Measurements from ENCODE around the gene MASP1.

- TF ChIP-seq, protein P1, sequence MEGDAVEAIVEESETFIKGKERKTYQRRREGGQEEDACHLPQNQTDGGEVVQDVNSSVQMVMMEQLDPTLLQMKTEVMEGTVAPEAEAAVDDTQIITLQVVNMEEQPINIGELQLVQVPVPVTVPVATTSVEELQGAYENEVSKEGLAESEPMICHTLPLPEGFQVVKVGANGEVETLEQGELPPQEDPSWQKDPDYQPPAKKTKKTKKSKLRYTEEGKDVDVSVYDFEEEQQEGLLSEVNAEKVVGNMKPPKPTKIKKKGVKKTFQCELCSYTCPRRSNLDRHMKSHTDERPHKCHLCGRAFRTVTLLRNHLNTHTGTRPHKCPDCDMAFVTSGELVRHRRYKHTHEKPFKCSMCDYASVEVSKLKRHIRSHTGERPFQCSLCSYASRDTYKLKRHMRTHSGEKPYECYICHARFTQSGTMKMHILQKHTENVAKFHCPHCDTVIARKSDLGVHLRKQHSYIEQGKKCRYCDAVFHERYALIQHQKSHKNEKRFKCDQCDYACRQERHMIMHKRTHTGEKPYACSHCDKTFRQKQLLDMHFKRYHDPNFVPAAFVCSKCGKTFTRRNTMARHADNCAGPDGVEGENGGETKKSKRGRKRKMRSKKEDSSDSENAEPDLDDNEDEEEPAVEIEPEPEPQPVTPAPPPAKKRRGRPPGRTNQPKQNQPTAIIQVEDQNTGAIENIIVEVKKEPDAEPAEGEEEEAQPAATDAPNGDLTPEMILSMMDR (conservative IDR thresholded peaks at IDR 0.05) = no peak
- TF ChIP-seq ZFX (IDR thresholded peaks at IDR 0.05) = no peak
Observed at GRCh38 chr3:187274977-187275338, 16.6 kb downstream of the MASP1 start.

Measured in C4-2B (cell line).